A673 (cell line): ENCODE results near the gene RTL1. TPM values are rescaled to one million over a fixed set of nuclear protein-coding genes. Genes with fewer than 3 reads are reported as not detected.

ENCODE experiments used
- Bru-seq: library from RNA; stranded (reverse); fragments of 400-500 nt; gene quantifications from one replicate; lab custom pipeline; 2021; lab: Mats Ljungman, UMichigan
- BruChase-seq, 2 experiments: library from RNA; stranded (reverse); fragments of 400-500 nt; gene quantifications; one replicate each; lab custom pipeline; 2021; lab: Mats Ljungman, UMichigan
- BruUV-seq: library from RNA; stranded (reverse); fragments of 400-500 nt; replicated peaks from 2 replicates; lab custom pipeline; 2021; lab: Mats Ljungman, UMichigan
- CTCF ChIA-PET: fragments of 300-600 bp; sonication (Branson Sonifier 250); formaldehyde crosslinking; loops from one replicate; lab custom pipeline; 2022; ENCODE audit warnings: antibody characterized with exemption; lab: Charles Lee
- POLR2A ChIA-PET: fragments of 300-600 bp; sonication (Branson Sonifier 250); formaldehyde crosslinking; loops from one replicate; lab custom pipeline; 2022; ENCODE audit warnings: antibody characterized with exemption; ENCODE audit not compliant: low non-redundant PET; lab: Charles Lee
- DNase-seq: peaks from one replicate; pipeline ENCODE4 v3.0.0-alpha.2; 2015; ENCODE audit warnings: low spot score
- H3K27ac ChIP-seq: fragments of 200-600 bp; sonication (generic); 2 replicates; pipeline ENCODE4 v1.5.1; 2016; ENCODE audit warnings: mixed run types, low read depth, mild to moderate bottlenecking, mixed read lengths, antibody characterized with exemption, low read length; ENCODE audit not compliant: poor library complexity, severe bottlenecking
- H3K27me3 ChIP-seq: fragments of 200-600 bp; sonication (generic); replicated peaks from 2 replicates; pipeline ENCODE4 v1.6.1; 2017; ENCODE audit warnings: mixed run types, low read depth, mild to moderate bottlenecking, mixed read lengths, antibody characterized with exemption, low read length; ENCODE audit not compliant: insufficient read depth, poor library complexity
- H3K36me3 ChIP-seq: fragments of 200-600 bp; sonication (generic); 2 replicates; pipeline ENCODE4 v1.6.1; 2016; ENCODE audit warnings: mixed run types, mild to moderate bottlenecking, mixed read lengths, antibody characterized with exemption, low read length; ENCODE audit not compliant: insufficient read depth, poor library complexity, severe bottlenecking
- H3K4me1 ChIP-seq: fragments of 200-600 bp; sonication (generic); 2 replicates; pipeline ENCODE4 v1.6.1; 2017; ENCODE audit warnings: mixed run types, mild to moderate bottlenecking, mixed read lengths, antibody characterized with exemption, low read length; ENCODE audit not compliant: insufficient read depth, poor library complexity, severe bottlenecking
- H3K4me3 ChIP-seq: fragments of 200-600 bp; sonication (generic); 2 replicates; pipeline ENCODE4 v1.5.1; 2016; ENCODE audit warnings: low read depth, mixed run types, mild to moderate bottlenecking, mixed read lengths, low read length; ENCODE audit not compliant: poor library complexity, severe bottlenecking
- H3K9me3 ChIP-seq: fragments of 200-600 bp; sonication (generic); 2 replicates; pipeline ENCODE4 v1.6.1; 2016; ENCODE audit warnings: mixed run types, low read depth, mild to moderate bottlenecking, mixed read lengths, antibody characterized with exemption, low read length; ENCODE audit not compliant: poor library complexity, severe bottlenecking
- CTCF ChIP-seq: fragments of 300-800, 200-600 bp; sonication (generic); conservative IDR thresholded peaks from 2 replicates; pipeline ENCODE4 v1.5.1; 2017; ENCODE audit warnings: low read depth, mild to moderate bottlenecking, antibody characterized with exemption, low read length, moderate library complexity, mixed read lengths
- EZH2 ChIP-seq: fragments of 200-600 bp; sonication (generic); IDR thresholded peaks from 2 replicates; pipeline ENCODE4 v1.6.1; 2017; ENCODE audit warnings: borderline replicate concordance, low read depth, mild to moderate bottlenecking, mixed read lengths, antibody characterized with exemption, low read length; ENCODE audit not compliant: poor library complexity, severe bottlenecking
- intact Hi-C: fragments of 100-400 bp; cut with micrococcal nuclease; formaldehyde crosslinking; loops from one replicate; pipeline ENCODE4 v1.10.0; 2022; ENCODE audit not compliant: unreplicated experiment
- long read RNA-seq: library from polyadenylated mRNA; stranded (forward); transcript quantifications from one replicate; pipeline ENCODE4 v2.0.0, GENCODE V29; 2022
- total RNA-seq: library from RNA; stranded (reverse); gene quantifications from 2 replicates; pipeline ENCODE4 v1.2.3, GENCODE V29; 2021

The RTL1 gene
- total RNA-seq (0.09 and 0.15 TPM in 2 replicates), Bru-seq, nascent RNA (percentile 11 among the genes with signal in this experiment), BruChase-seq, experiment 1, labeled RNA remaining after a 2-hour chase (percentile 2 among the genes with signal in this experiment), BruChase-seq, experiment 2, labeled RNA remaining after a 6-hour chase (percentile 13 among the genes with signal in this experiment)
- long read RNA-seq: 0 reads

DNA sequence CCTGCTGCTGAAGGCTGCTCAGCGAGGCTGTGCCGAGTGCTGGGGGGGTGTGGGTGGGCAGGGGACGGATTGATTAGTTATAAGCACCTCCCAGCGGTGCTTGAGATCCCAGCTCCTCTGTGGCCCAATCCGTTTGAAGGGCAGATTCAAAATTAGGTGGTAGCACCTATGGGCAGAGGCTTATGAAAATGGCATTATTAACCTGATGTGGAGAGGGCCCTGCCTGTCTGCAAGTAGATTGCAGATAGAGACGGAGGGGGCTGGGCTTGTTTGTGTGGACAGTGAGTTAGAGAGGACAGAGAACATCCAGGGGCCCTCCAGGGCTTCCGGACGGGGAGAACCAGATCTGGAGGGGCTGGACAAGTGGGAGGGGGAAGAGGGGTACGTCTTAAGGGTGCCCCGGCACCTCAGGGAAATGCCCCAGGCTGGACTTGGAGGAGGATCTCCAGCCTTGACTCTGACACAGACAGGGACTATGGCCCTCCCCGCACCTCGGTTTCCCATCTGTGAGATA lies at the start of gene RTL1:
Gene RTL1, minus strand, starts transcription at position 51 of the 514 bp plus-strand sequence. CDS start 18,934 bp downstream, outside the sequence.
- ChIA-PET CTCF (no interaction called here), POLR2A (no interaction called here)
- TF ChIP-seq CTCF: no peak
- BruUV-seq: no TSS peak
- intact Hi-C loops: loop anchor here (5.0 to 10.0 kb wide), 4 partner anchors 51 to 724 kb away; no protein-coding TSS in a partner anchor
- no peak for DNase-seq
- Histone ChIP-seq H3K4me3 (no peak within 1 kb of the TSS), H3K4me1 (peaks cover 27% of the 10 kb centered on the region), H3K9me3 (no peaks in the 10 kb centered on the region), H3K27me3 (peaks cover 15% of the 10 kb centered on the region), H3K27ac (no peak within 1 kb of the TSS), H3K36me3 (no peaks in the 10 kb centered on the region)

DNA sequence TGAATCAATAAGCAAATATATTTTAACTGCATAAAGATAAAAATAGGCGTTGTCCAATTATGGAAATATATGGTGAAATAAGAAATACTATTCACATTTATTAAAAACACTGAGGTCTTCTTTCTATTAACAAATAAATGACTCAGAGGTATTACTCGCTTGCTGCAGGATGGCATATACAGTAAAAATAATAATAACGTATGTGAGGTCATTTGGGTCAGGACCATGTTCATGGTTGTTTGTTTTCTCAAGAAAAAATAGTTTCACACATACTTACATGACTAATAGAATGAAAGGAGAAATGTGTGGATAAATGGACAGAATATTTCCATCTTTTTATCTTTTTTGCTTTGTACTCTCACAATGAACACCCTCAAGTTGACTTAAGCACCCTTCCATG lies 46.5 kb upstream of the RTL1 start:
- no peak overlapping the region for H3K4me3 ChIP-seq
- no peak overlapping the region for H3K27ac ChIP-seq
- no peak for TF ChIP-seq EZH2
- no peak for TF ChIP-seq CTCF
- POLR2A ChIA-PET: no interaction called here
- no peaks in the 10 kb centered on the region for H3K9me3 ChIP-seq
- BruUV-seq: no TSS peak
- DNase-seq: no peak
- H3K27me3 ChIP-seq: no peaks in the 10 kb centered on the region
- no peaks in the 10 kb centered on the region for H3K4me1 ChIP-seq
- intact Hi-C loops: no loop called here
- CTCF ChIA-PET: no interaction called here
- H3K36me3 ChIP-seq: peaks cover 2% of the 10 kb centered on the region

GRCh38 chr14:100944052-100944451 lies 40.5 kb upstream of the RTL1 start:
- Histone ChIP-seq H3K27me3 (no peaks in the 10 kb centered on the region), H3K4me3 (no peak overlapping the region), H3K27ac (no peak overlapping the region), H3K36me3 (peaks cover 2% of the 10 kb centered on the region), H3K4me1 (no peaks in the 10 kb centered on the region), H3K9me3 (no peaks in the 10 kb centered on the region)
- no TSS peak for BruUV-seq
- POLR2A ChIA-PET: no interaction called here
- intact Hi-C loops: no loop called here
- TF ChIP-seq CTCF (no peak), EZH2 (no peak)
- DNase-seq: no peak
- CTCF ChIA-PET: no interaction called here
